Activated T-helper 1 cell treated with anti-CD3 and anti-CD28 coated beads, Interleukin-2, amount 50 U/mL, for 16 hours (primary cell): Measurements from ENCODE around the gene GRAMD2B.
"Not testable (repeated sequence)": the region's sequence is repeated elsewhere in the genome, so short reads cannot be mapped to it uniquely, and the experiment has no call there.

Experiments
- DNase-seq, 2 donors: peaks; one replicate each; pipeline ENCODE4 v3.0.0-alpha.2; 2020; ENCODE audit warnings: low read depth in 1 of 2, low spot score in 1 of 2

GRAMD2B gene

GRCh38 chr5:126449751-126450271, 26.6 kb downstream of the GRAMD2B start:
- peak in 1 of 2 donors; percentile 29 for DNase-seq

DNA sequence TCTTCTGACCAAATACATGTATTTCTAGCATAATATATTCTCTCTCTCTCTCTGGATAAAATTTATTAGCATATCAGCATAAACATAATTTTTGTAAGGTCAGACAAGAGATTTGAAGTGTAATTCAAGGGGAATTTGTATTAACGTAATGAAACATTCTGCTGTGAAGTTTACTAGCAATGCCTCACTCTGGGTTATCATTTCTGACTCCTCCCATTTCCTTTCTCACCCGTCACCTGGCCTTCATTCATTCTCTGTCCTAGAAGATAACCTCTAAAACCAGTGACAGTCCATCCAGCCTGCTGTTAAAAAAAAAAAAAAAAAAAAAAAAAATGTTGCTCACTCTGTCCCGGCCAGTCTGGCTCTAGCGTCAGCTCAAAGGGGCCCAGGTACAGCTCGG, 27.1 kb downstream of the GRAMD2B start:
- DNase-seq = no peak

- no peak for DNase-seq
Measured at GRCh38 chr5:126450907-126451306, 27.7 kb downstream of the GRAMD2B start.

DNA sequence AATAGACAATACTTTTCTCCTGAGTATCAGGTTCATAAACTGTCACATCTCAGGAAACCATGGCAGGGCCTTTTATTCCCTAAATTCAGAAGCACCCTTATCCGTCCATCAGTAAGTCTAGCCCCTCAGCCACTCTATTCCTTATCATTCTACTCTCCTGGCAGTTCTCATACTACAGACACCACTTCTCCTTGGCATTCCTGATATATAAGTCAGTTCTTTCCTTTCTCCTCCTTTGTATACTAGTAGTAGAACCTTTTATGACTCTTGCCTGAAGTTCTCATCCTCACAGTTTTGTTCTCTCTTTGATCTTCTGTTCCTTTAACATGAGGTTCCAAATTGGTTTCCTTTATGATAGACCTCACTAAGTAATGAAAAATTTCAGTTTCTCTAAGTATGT, 29.3 kb downstream of the GRAMD2B start:
- no peak for DNase-seq

- no peak for DNase-seq
Measured at GRCh38 chr5:126454081-126454480, 30.9 kb downstream of the GRAMD2B start.

- no peak for DNase-seq
Measured at GRCh38 chr5:126454535-126454934, 31.3 kb downstream of the GRAMD2B start.

GRCh38 chr5:126455264-126455663, 32.1 kb downstream of the GRAMD2B start:
- DNase-seq = no peak

DNA sequence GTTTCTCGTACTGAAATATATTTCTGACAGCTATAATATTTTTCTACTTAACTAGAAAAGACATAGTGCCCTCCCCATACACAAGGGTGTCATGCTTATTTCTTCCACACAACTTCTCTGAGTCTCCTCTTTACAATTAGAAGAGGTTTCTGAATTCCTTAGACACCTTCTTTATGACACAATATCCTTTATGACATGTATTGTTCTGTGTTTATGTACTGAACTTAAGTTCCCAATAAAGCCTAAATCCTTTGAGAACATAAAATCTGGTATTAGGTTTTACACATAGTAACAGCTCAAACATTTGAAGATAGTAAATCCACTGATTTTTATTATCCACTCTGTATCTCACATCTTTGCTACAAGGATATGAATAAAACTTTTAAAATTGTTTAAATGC, 32.5 kb downstream of the GRAMD2B start:
- no peak for DNase-seq

DNA sequence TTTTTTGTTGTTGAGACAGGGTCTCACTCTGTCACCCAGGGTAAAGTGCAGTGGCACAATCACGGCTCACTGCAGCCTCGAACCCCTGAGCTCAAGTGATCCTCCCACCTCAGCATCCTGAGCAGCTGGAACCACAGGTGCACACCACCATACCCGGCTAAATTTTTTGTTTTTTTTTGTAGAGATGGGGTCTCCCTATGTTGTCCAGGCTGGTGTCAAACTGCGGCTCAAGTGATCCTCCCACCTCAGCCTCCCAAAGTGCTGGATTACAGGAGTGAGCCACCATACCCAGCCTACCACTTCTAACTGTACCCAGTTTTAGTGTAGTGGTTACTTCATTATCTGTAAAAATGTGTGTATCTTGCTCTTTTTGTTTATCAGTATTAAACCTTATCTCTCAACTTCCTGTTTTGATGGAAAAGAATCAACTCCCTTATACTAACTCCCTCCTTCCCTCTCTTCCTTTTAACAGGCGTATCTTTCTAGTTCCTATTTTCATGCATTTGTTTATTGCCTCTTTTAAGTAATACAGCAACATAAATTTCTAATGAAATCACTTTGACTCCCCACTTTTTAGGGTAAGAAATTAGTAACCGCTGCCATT, 33.1 kb downstream of the GRAMD2B start:
- DNase-seq = no peak

GRCh38 chr5:126460459-126460858, 37.2 kb downstream of the GRAMD2B start:
- no peak for DNase-seq

DNA sequence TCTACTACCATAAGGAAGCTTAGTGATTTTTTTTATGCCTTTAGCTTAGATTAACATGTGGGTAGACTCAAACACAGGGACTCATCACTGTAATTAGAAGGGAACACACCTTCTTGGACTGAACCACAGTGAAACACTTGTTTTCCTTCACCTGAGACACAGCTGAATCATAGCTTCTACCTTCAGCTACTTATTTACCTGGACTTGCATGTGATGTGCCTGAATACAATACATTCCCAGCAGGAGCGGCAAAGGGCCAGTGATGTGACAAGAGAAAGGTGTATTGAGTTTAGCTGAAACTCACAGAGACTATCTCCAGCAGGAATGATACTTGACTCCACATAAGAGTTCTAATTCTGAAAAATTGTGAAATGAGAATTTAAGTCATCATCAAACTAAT, 37.8 kb downstream of the GRAMD2B start:
- DNase-seq = no peak

GRCh38 chr5:126461838-126462237, 38.6 kb downstream of the GRAMD2B start:
- DNase-seq = no peak

DNA sequence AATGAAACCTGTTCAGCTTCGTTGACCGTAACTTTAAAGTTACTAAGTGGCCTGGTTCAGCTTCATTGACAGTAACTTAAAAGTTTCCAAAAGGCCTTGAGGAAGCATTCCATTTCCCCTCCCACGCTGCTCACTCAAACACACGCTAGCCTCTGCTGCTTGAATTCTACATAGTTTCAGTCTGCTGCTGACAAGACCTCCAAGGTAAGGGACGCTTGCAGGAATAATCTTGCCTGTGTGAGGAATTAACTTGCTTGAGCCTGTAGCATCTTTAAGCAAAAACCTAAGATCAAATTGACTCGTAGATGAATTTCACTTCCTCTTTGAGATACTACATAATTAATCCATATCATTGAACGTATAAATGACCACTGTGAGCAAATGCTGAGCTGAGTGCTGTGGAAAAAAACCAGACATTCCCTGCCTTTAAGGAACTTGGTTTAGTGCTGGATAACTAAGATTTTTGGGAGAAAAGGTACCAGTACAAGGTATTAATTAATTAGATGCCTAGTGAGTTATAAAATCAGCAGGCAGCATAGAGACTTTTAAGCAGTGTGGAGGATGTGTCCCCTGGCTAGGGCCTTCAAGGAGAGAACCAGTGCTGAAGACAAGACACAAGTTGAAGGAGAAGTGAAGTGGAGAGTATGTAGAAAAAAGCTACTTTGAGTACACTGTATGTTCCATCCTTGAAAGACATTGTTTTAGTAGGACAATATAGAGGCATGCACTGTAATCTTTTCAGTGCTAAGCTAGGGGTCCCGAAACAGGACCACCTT, 39.2 kb downstream of the GRAMD2B start:
- no peak for DNase-seq

GRCh38 chr5:126464016-126464415, 40.8 kb downstream of the GRAMD2B start:
- DNase-seq = no peak

- no peak for DNase-seq
Measured at GRCh38 chr5:126464959-126465358, 41.8 kb downstream of the GRAMD2B start.

- no peak for DNase-seq
Measured at GRCh38 chr5:126468091-126468490, 44.9 kb downstream of the GRAMD2B start.

GRCh38 chr5:126469536-126470316, 46.5 kb downstream of the GRAMD2B start:
- no peak for DNase-seq

GRCh38 chr5:126470529-126470928, 47.3 kb downstream of the GRAMD2B start:
- not testable (repeated sequence) for DNase-seq

- no peak for DNase-seq
Measured at GRCh38 chr5:126471247-126471646, 48.0 kb downstream of the GRAMD2B start.

- DNase-seq = no peak
Measured at GRCh38 chr5:126471875-126472537, 48.8 kb downstream of the GRAMD2B start.

DNA sequence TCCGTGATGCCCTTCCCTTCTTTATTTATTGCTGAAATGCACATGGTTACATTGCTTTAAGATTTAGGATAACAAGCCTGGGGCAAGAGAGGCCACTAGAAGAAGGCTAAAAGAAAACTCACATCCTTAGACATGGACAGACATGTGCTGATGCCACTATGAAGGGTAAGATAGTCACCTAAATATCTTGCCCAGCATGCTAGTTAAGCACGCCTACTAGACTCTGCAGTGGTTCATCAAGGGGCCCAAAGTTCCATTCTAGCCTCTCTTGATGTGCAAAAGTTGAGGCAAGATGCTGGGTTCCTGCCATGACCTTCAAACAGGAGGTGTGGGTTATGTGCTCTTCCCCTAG, 49.3 kb downstream of the GRAMD2B start:
- no peak for DNase-seq
